ENCODE data around the gene DACT2.
"Not testable (repeated sequence)": the region's sequence is repeated elsewhere in the genome, so short reads cannot be mapped to it uniquely, and the experiment has no call there.

DACT2 gene

DNA sequence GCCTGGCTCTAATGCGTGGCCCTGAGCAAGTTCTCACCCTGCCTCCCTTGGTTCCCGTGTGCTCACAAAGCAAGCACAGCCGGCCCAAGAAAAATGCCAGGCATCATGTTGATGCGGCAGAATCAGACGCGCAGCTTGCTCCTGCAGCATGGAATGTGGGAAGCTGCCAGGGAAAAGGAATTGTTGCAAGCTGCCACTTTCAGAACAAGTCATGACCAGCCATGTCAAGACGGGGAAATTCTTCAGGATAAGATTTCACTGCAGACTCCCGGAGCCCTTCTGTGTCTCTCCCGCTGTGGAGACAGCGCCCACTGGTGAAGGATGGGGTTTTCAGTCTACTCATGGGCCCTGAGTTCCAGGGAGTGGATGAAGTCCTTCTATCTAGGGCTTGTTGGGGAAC is 4.6 kb downstream of the DACT2 start:
- Histone ChIP-seq H3K36me3 (ENCODE audit: control insufficient read depth in 1 of 2, insufficient read depth in 2 of 2, low read length in 2 of 2) (no peaks in the 10 kb centered on the region), H3K27ac (ENCODE audit: low read depth, low read length) (no peak overlapping the region), H4K12ac (ENCODE audit: low read depth, low read length) (no peak overlapping the region), H2AFZ (ENCODE audit: insufficient read depth, low read length, poor library complexity) (no peak overlapping the region), H3K9me3 (ENCODE audit: insufficient read depth, low read depth, low read length) (no peaks in the 10 kb centered on the region), H3K4me2 (ENCODE audit: low read length) (no peak overlapping the region), H2BK5ac (ENCODE audit: low read depth, low read length, poor library complexity) (no peak overlapping the region), H3K27me3 (ENCODE audit: insufficient read depth, low read length) (peaks cover 12% of the 10 kb centered on the region), H2AK5ac (ENCODE audit: low read length) (no peak overlapping the region), H3K4me3 (ENCODE audit: low read depth, low read length) (no peak overlapping the region), H3K23ac (ENCODE audit: low read length) (no peak overlapping the region), H4K8ac (ENCODE audit: low read depth, low read length) (no peak overlapping the region), H4K91ac (ENCODE audit: low read depth, low read length) (no peak overlapping the region), H3K18ac (ENCODE audit: low read length) (no peak overlapping the region), H3K79me1 (ENCODE audit: low read length) (peaks cover 12% of the 10 kb centered on the region), H3K4ac (ENCODE audit: low read depth, low read length) (no peak overlapping the region), H3K9ac (ENCODE audit: low read length) (no peak overlapping the region), H2BK120ac (ENCODE audit: insufficient read depth, low read length, poor library complexity) (no peak overlapping the region), H3K79me2 (ENCODE audit: control insufficient read depth, insufficient read depth, low read length, poor library complexity) (no peaks in the 10 kb centered on the region), H3K14ac (ENCODE audit: low read length) (no peak overlapping the region), H3K4me1 (ENCODE audit: control insufficient read depth in 1 of 2, insufficient read depth in 2 of 2, low read length in 2 of 2) (peaks cover 12 to 21% of the 10 kb centered on the region in 2 experiments), H2BK12ac (ENCODE audit: low read length) (no peak overlapping the region)
- DNase-seq, result peak; percentile 81 to 87
- WGBS (ENCODE audit: extremely low coverage, insufficient coverage, insufficient read length), result no CpG with 5 or more reads among the region's 10 CpGs

DNA sequence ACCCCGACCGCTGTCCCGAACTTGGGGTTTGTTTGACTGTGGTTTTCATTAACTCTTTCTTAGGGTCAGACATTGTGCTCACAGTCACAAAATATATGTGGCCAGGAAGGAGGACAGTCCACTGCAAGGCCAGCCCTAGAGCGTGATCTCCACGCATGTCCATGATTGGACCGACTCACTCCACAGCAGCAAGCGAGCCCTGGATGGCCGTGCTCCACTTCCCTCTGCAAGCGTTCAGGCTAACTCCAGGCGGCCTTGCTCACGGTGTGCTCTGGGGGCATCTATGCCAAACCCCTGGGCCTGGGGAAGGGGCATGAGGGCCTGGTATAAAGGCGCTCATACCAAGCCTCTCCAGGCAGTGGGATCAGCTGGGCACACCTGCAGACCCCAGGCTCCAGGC is 5.6 kb downstream of the DACT2 start:
- Histone ChIP-seq H3K4me1 (ENCODE audit: control insufficient read depth in 1 of 2, insufficient read depth in 2 of 2, low read length in 2 of 2) (peaks cover 9 to 18% of the 10 kb centered on the region in 2 experiments), H3K79me1 (ENCODE audit: low read length) (peaks cover 10% of the 10 kb centered on the region), H4K91ac (ENCODE audit: low read depth, low read length) (peak overlapping the region; percentile 8), H3K18ac (ENCODE audit: low read length) (no peak overlapping the region), H4K8ac (ENCODE audit: low read depth, low read length) (peak overlapping the region; percentile 54), H2AFZ (ENCODE audit: insufficient read depth, low read length, poor library complexity) (no peak overlapping the region), H3K4me3 (ENCODE audit: low read depth, low read length) (no peak overlapping the region), H3K4me2 (ENCODE audit: low read length) (no peak overlapping the region), H3K9ac (ENCODE audit: low read length) (no peak overlapping the region), H3K4ac (ENCODE audit: low read depth, low read length) (no peak overlapping the region), H3K9me3 (ENCODE audit: insufficient read depth, low read depth, low read length) (no peaks in the 10 kb centered on the region), H2BK5ac (ENCODE audit: low read depth, low read length, poor library complexity) (no peak overlapping the region), H3K27me3 (ENCODE audit: insufficient read depth, low read length) (peaks cover 5% of the 10 kb centered on the region), H3K79me2 (ENCODE audit: control insufficient read depth, insufficient read depth, low read length, poor library complexity) (no peaks in the 10 kb centered on the region), H2BK120ac (ENCODE audit: insufficient read depth, low read length, poor library complexity) (no peak overlapping the region), H4K12ac (ENCODE audit: low read depth, low read length) (no peak overlapping the region), H3K14ac (ENCODE audit: low read length) (peak overlapping the region; percentile 24), H2AK5ac (ENCODE audit: low read length) (no peak overlapping the region), H3K23ac (ENCODE audit: low read length) (no peak overlapping the region), H3K36me3 (ENCODE audit: control insufficient read depth in 1 of 2, insufficient read depth in 2 of 2, low read length in 2 of 2) (peaks cover 0 to 2% of the 10 kb centered on the region in 2 experiments), H3K27ac (ENCODE audit: low read depth, low read length) (no peak overlapping the region), H2BK12ac (ENCODE audit: low read length) (peak overlapping the region; percentile 45)
- no peak for DNase-seq
- no CpG with 5 or more reads among the region's 12 CpGs for WGBS (ENCODE audit: extremely low coverage, insufficient coverage, insufficient read length)

DNA sequence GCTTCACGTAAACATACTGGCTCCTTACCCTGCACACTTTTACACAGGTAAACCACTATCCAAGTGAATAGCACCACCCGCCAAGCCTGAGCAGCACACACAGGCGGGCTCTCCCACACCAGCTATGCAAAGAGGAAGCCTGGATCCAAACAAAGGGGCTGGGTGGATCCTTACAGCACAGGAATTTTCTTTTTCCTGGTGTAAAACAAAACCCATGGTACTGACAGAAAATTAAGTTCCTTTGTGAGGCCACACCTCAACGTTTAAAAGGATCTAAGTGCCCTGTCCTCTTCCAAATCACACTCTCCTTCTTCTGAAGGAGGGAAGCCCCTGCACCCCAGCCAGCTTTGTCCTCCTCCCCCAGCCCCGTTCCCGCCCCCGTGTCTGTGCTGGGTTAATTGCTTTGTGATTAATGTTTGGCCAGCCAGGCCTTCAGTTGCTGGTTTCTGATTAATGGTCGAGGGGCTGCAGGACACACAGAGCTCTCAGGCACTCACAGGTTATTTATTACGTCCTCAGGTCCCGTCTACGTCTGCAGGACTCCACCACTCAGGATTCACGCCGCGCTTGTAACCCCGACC is 6.1 kb downstream of the DACT2 start:
- peak overlapping the region; percentile 61 for H2BK120ac ChIP-seq (ENCODE audit: insufficient read depth, low read length, poor library complexity)
- peaks cover under 1% of the 10 kb centered on the region for H3K27me3 ChIP-seq (ENCODE audit: insufficient read depth, low read length)
- no peak overlapping the region for H3K18ac ChIP-seq (ENCODE audit: low read length)
- DNase-seq, result no peak
- H4K12ac ChIP-seq (ENCODE audit: low read depth, low read length), result no peak overlapping the region
- H2BK5ac ChIP-seq (ENCODE audit: low read depth, low read length, poor library complexity), result no peak overlapping the region
- H3K9ac ChIP-seq (ENCODE audit: low read length), result no peak overlapping the region
- no peak overlapping the region for H3K4me3 ChIP-seq (ENCODE audit: low read depth, low read length)
- H3K79me2 ChIP-seq (ENCODE audit: control insufficient read depth, insufficient read depth, low read length, poor library complexity), result no peaks in the 10 kb centered on the region
- peaks cover 0 to 2% of the 10 kb centered on the region in 2 experiments for H3K36me3 ChIP-seq (ENCODE audit: control insufficient read depth in 1 of 2, insufficient read depth in 2 of 2, low read length in 2 of 2)
- peaks cover 4 to 13% of the 10 kb centered on the region in 2 experiments for H3K4me1 ChIP-seq (ENCODE audit: control insufficient read depth in 1 of 2, insufficient read depth in 2 of 2, low read length in 2 of 2)
- H2AK5ac ChIP-seq (ENCODE audit: low read length), result no peak overlapping the region
- H3K27ac ChIP-seq (ENCODE audit: low read depth, low read length), result no peak overlapping the region
- no peak overlapping the region for H3K4ac ChIP-seq (ENCODE audit: low read depth, low read length)
- no peaks in the 10 kb centered on the region for H3K9me3 ChIP-seq (ENCODE audit: insufficient read depth, low read depth, low read length)
- H3K23ac ChIP-seq (ENCODE audit: low read length), result no peak overlapping the region
- H2AFZ ChIP-seq (ENCODE audit: insufficient read depth, low read length, poor library complexity), result peak overlapping the region; percentile 20
- H2BK12ac ChIP-seq (ENCODE audit: low read length), result peak overlapping the region; percentile 45
- peak overlapping the region; percentile 8 for H4K91ac ChIP-seq (ENCODE audit: low read depth, low read length)
- peak overlapping the region; percentile 54 for H4K8ac ChIP-seq (ENCODE audit: low read depth, low read length)
- H3K79me1 ChIP-seq (ENCODE audit: low read length), result peaks cover 7% of the 10 kb centered on the region
- peak overlapping the region; percentile 24 for H3K14ac ChIP-seq (ENCODE audit: low read length)
- no CpG with 5 or more reads among the region's 15 CpGs for WGBS (ENCODE audit: extremely low coverage, insufficient coverage, insufficient read length)
- H3K4me2 ChIP-seq (ENCODE audit: low read length), result peak overlapping the region; percentile 31

DNA sequence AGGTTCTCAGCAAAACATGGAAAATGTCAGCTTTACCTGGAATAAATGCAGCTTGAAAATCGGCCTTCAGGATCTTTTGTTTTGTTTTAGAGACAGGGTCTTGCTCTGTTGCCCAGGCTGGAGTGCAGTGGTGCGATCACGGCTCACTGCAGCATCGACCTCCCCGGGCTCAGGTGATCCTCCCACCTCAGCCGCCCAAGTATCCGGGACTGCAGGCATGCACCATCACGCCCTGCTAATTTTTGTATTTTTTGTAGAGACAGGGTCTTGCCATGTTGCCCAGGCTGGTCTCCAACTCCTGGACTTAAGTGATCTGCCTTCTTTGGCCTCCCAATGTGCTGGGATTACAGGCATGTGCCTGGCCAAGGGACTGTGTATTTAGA is 7.5 kb downstream of the DACT2 start:
- H3K27ac ChIP-seq (ENCODE audit: low read depth, low read length); H3K14ac ChIP-seq (ENCODE audit: low read length); H3K18ac ChIP-seq (ENCODE audit: low read length); H3K79me1 ChIP-seq (ENCODE audit: low read length); H3K9me3 ChIP-seq (ENCODE audit: insufficient read depth, low read depth, low read length); H3K36me3 ChIP-seq (ENCODE audit: control insufficient read depth in 1 of 2, insufficient read depth in 2 of 2, low read length in 2 of 2); H3K9ac ChIP-seq (ENCODE audit: low read length); H2BK5ac ChIP-seq (ENCODE audit: low read depth, low read length, poor library complexity); H3K4me2 ChIP-seq (ENCODE audit: low read length); H3K27me3 ChIP-seq (ENCODE audit: insufficient read depth, low read length); H2AFZ ChIP-seq (ENCODE audit: insufficient read depth, low read length, poor library complexity); H3K79me2 ChIP-seq (ENCODE audit: control insufficient read depth, insufficient read depth, low read length, poor library complexity); H3K4me3 ChIP-seq (ENCODE audit: low read depth, low read length); DNase-seq; H2AK5ac ChIP-seq (ENCODE audit: low read length); H3K4ac ChIP-seq (ENCODE audit: low read depth, low read length); H4K12ac ChIP-seq (ENCODE audit: low read depth, low read length); H4K8ac ChIP-seq (ENCODE audit: low read depth, low read length); H3K23ac ChIP-seq (ENCODE audit: low read length); H4K91ac ChIP-seq (ENCODE audit: low read depth, low read length); H2BK120ac ChIP-seq (ENCODE audit: insufficient read depth, low read length, poor library complexity); H2BK12ac ChIP-seq (ENCODE audit: low read length): not testable (repeated sequence)
- no CpG with 5 or more reads among the region's 8 CpGs for WGBS (ENCODE audit: extremely low coverage, insufficient coverage, insufficient read length)
- peaks cover 4 to 13% of the 10 kb centered on the region in 2 experiments for H3K4me1 ChIP-seq (ENCODE audit: control insufficient read depth in 1 of 2, insufficient read depth in 2 of 2, low read length in 2 of 2)

All from trophoblast cell (in vitro differentiated cells and primary cell).